Uterus (tissue), 4 donors: ENCODE results near the gene HADH. TPM values are rescaled to one million over a fixed set of nuclear protein-coding genes. Genes with fewer than 3 reads are reported as not detected.
A peak's percentile ranks its signal among the peaks of the same experiment; 100 is the strongest.

Source experiments
- DNase-seq, 2 donors: peaks; one replicate each; pipeline ENCODE4 v3.0.0-alpha.2; 2019 to 2020
- H3K27ac ChIP-seq, 2 donors: fragments of 200-600 bp; sonication (generic); 1 replicate in 1 of 2; 2 replicates in 1 of 2; pipeline ENCODE4 v1.5.1; 2016 to 2018
- H3K27me3 ChIP-seq, 2 donors: fragments of 200-600 bp; sonication (generic); one replicate each; pipeline ENCODE4 v1.5.1; 2018 to 2019; ENCODE audit warnings: control low read depth in 1 of 2
- H3K36me3 ChIP-seq, 2 donors: fragments of 200-600 bp; sonication (generic); one replicate each; pipeline ENCODE4 v1.5.1; 2019; ENCODE audit warnings: control low read depth in 1 of 2
- H3K4me1 ChIP-seq, 2 donors: fragments of 200-600 bp; sonication (generic); one replicate each; pipeline ENCODE4 v1.5.1; 2018 to 2019; ENCODE audit warnings: control low read depth in 1 of 2
- H3K4me3 ChIP-seq, 2 donors: fragments of 200-600 bp; sonication (generic); 1 replicate in 1 of 2; 2 replicates in 1 of 2; pipeline ENCODE4 v1.5.1; 2018 to 2019; ENCODE audit warnings: mild to moderate bottlenecking in 1 of 2
- H3K9me3 ChIP-seq, 2 donors: fragments of 200-600 bp; sonication (generic); one replicate each; pipeline ENCODE4 v1.5.1; 2019; ENCODE audit warnings: control low read depth in 1 of 2
- CTCF ChIP-seq, 4 experiments: fragments of 200-600 bp in 2 of 4; fragments of 450-650 bp in 2 of 4; sonication (generic) in 2 of 4; IDR thresholded peaks; one replicate each; pipeline ENCODE4 v1.5.1; 2016 to 2019; ENCODE audit warnings: antibody characterized with exemption in 4 of 4, mild to moderate bottlenecking in 2 of 4, moderate library complexity in 1 of 4
- POLR2A ChIP-seq, 2 donors: fragments of 450-650 bp; IDR thresholded peaks; one replicate each; pipeline ENCODE4 v1.6.1; 2016; ENCODE audit warnings: antibody characterized with exemption in 2 of 2, mild to moderate bottlenecking in 1 of 2, moderate library complexity in 1 of 2
- intact Hi-C: fragments of 100-400 bp; cut with DNase I; formaldehyde crosslinking; loops from one replicate; pipeline ENCODE4 v1.15.1; 2023; ENCODE audit warnings: low total_unique reads
- total RNA-seq, 4 donors: library from RNA; depleted of rRNA in 3 of 4; stranded (reverse); fragments of >200 nt in 3 of 4; gene quantifications; one replicate each; pipeline versions ENCODE4 v1.1.0 to v1.2.4, GENCODE V29; 2014 to 2023
- donor health status: DM: yes; HTN: yes; CAD: no.

HADH gene
- total RNA-seq, 4 donors from 2014 or later, result 32.0 to 63.5 (median 50.0) TPM

DNA sequence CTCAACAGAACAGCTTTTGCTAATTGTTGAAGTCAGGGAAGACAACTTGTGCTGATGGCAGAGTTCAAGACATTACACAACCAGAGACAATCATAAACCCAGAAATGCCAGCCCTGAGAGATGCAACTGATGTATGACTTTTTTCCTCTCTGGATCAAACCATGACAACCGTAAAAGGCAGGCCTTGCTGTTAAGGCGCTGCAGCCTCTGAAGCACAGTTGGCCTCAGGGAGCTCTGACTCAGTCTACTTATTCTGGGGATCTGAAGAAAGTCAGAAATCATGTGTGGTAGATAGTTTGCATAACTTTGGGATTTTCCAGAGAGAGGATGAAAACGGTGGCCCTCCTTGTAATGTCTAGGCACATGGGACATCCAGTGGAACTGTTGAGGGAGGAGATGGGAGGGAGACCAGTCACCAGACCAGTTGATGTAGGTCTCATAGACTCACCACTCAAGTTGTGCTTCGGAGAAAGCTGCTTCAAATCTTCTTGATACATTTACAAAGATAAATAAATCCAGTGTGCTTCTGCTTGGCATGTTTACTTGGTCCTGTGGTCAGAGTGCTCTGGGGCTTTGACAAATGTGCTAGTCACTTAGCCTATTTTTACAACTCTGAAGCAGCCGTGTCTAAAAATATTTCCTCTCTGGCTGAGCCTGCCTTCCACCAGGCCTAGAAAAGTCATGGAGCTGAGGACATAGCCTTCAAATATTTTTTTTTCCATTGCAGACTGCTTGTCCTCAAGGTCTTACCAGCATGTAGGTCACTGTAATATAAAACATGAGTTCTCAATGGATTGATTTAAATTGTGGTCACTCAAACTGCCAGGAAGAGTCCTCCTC lies 7.5 kb downstream of the HADH start:
- Histone ChIP-seq H3K4me3 (no peak overlapping the region), H3K27ac (peak overlapping the region; percentile 57 to 88), H3K9me3 (no peaks in the 10 kb centered on the region), H3K36me3 (no peaks in the 10 kb centered on the region), H3K4me1 (no peaks in the 10 kb centered on the region), H3K27me3 (no peaks in the 10 kb centered on the region)
- DNase-seq, result peak in 1 of 2 donors; percentile 51
- intact Hi-C loops, result no loop called here
- TF ChIP-seq POLR2A (IDR thresholded peaks at IDR 0.05) (no peak), CTCF (IDR thresholded peaks at IDR 0.05) (no peak)

DNA sequence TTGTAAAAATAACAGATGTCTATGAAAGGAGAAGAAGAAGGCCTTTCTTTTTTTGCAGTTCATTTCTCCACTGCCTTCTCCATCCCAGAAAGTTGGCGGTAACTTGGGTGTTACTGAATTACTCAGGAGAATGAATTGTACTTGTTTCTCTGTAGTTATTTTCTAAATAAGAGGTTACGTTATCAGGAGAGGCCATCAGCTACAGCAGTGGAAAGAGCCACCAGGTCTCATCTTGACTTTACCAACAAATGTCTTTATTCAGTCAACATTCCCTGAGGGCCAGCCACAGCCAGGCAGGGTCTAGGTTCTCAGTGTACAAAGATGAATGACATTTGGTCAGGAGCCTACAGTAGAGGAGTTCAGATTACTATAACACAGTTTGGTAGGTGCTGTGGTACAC lies 8.1 kb downstream of the HADH start:
- Histone ChIP-seq H3K36me3 (no peaks in the 10 kb centered on the region), H3K27ac (peak overlapping the region; percentile 57 to 88), H3K27me3 (no peaks in the 10 kb centered on the region), H3K4me1 (no peaks in the 10 kb centered on the region), H3K9me3 (no peaks in the 10 kb centered on the region), H3K4me3 (no peak overlapping the region)
- DNase-seq, result no peak
- TF ChIP-seq CTCF (IDR thresholded peaks at IDR 0.05) (no peak), POLR2A (IDR thresholded peaks at IDR 0.05) (no peak)
- intact Hi-C loops, result no loop called here

GRCh38 chr4:107999932-108000539 lies 10.3 kb downstream of the HADH start:
- Histone ChIP-seq H3K4me1 (peaks cover 0 to 8% of the 10 kb centered on the region in 2 donors), H3K36me3 (no peaks in the 10 kb centered on the region), H3K27me3 (no peaks in the 10 kb centered on the region), H3K9me3 (no peaks in the 10 kb centered on the region), H3K27ac (no peak overlapping the region), H3K4me3 (no peak overlapping the region)
- intact Hi-C loops, result no loop called here
- TF ChIP-seq CTCF (IDR thresholded peaks at IDR 0.05), result no peak
- DNase-seq, result no peak

- H3K36me3 ChIP-seq, result no peaks in the 10 kb centered on the region
- H3K4me3 ChIP-seq, result no peak overlapping the region
- H3K4me1 ChIP-seq, result peaks cover 0 to 8% of the 10 kb centered on the region in 2 donors
- intact Hi-C loops, result no loop called here
- no peaks in the 10 kb centered on the region for H3K27me3 ChIP-seq
- no peak overlapping the region for H3K27ac ChIP-seq
- TF ChIP-seq CTCF (IDR thresholded peaks at IDR 0.05), result no peak
- TF ChIP-seq POLR2A (IDR thresholded peaks at IDR 0.05), result no peak
- H3K9me3 ChIP-seq, result no peaks in the 10 kb centered on the region
- DNase-seq, result no peak
Measured at GRCh38 chr4:108001540-108002135, 11.9 kb downstream of the HADH start.

GRCh38 chr4:108003982-108004515 lies 14.4 kb downstream of the HADH start:
- H3K4me3 ChIP-seq, result no peak overlapping the region
- H3K4me1 ChIP-seq, result peaks cover 0 to 8% of the 10 kb centered on the region in 2 donors
- no peak for DNase-seq
- H3K36me3 ChIP-seq, result no peaks in the 10 kb centered on the region
- peak overlapping the region in 1 of 2 donors; percentile 43 for H3K27ac ChIP-seq
- no peaks in the 10 kb centered on the region for H3K27me3 ChIP-seq
- no peaks in the 10 kb centered on the region for H3K9me3 ChIP-seq
- no peak for TF ChIP-seq CTCF (IDR thresholded peaks at IDR 0.05)
- TF ChIP-seq POLR2A (IDR thresholded peaks at IDR 0.05), result no peak
- intact Hi-C loops, result no loop called here
